ENCODE measurements around the gene HOXA9. TPM values are rescaled to one million over a fixed set of nuclear protein-coding genes. Genes with fewer than 3 reads are reported as not detected.

Gene HOXA9
- total and polyA plus RNA-seq, 2 of the 4 experiments (the other 2 are of a cell fraction), result 0.18 to 0.32 TPM

DNA sequence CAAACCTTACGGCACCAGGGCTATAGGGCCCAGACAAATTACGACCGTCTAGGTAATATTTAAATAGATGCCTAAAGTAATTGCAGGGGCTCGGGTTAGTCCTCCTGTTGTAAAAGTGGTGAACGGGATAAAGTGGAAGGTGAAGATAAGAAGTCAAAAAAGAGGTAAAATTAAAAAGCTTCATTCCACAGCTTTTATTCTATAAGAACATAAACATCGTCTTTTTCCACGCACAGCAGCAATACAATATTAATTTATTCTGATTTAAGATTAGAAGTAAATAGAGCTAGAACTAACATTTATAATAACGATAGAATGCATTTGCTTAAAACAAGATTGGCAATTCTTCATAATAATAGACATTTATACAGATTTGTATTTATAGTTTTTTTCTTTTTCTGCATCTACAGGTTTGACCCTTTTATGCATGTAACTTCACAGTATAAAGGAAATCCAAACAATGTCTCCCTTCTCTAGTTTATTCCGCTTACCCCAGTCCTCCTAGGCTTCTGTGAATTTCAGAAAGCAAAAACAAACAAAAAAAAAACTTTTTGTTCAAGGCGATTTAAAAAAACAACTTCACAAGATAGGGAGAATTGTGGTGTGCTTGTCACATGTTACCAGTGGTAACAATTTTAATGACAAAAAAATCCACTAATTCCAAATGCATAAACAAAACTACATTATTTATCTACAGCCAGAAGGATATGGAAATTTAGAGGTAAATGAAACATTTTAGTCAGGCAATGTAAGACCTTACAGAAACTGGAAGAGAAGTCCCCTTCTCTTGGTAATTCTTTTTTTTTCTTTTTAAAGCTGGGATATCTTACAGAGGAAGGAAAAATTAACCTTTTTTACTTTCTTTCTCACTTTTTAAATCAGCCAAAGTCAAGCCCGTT, 5.3 kb upstream of the HOXA9 start (continued):
- no peak for TF ChIP-seq MAZ (IDR thresholded peaks at IDR 0.05; ENCODE audit: borderline replicate concordance, low read depth, low read length)

DNA sequence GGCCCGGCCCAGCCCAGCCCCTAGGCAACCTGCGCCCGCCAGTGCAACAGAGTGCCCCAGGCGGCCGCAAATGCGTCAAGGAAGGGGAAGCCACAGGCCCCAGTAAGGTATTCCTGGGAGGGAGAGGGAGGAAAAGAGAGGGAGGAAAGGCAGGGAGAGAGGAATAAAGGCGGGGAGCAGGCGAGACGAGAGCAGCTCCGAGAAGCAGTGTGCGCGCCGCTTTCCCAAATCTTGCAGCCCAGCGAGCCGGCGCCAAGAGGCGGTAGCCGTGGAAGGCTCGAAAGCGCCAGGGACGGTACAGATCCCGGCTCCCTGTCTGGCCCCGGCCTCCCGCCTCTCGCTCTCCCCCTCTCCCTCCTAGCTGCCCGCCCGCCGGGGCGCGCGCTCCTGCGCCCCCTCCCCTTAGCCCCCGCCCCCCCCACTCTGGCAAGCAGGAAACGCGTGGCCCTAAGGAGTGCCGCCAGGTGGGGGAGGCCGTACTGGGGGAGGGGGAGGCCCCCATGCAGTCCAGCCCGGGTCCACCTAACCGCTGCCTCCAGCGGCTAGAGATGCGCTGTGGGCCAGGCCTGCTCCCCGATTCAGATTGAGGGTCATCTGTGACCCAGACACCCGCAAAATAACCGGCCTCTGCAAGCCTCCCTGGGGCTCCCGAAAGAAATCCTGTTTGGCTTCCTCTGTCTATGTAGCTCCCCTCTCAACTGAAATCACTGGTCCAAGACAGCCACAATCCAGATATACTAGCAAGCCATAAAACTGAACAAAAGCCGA, 4.5 kb upstream of the HOXA9 start:
- Histone ChIP-seq H2BK120ac (ENCODE audit: low read depth, low read length) (no peak overlapping the region), H4K5ac (ENCODE audit: low read depth, low read length) (no peak overlapping the region), H2AK5ac (ENCODE audit: low read depth, low read length) (no peak overlapping the region), H3K56ac (ENCODE audit: extremely low read depth, insufficient read depth, low read length) (no peak overlapping the region), H3K18ac (ENCODE audit: low read depth, low read length) (no peak overlapping the region), H3K36me3 (ENCODE audit: control insufficient read depth, insufficient read depth, low read length) (no peaks in the 10 kb centered on the region), H3K27ac (ENCODE audit: insufficient read depth, low read length) (no peak overlapping the region), H3K79me1 (ENCODE audit: low read depth in 1 of 2, low read length in 2 of 2) (no peaks in the 10 kb centered on the region), H3K9me1 (ENCODE audit: insufficient read depth, low read length) (no peaks in the 10 kb centered on the region), H3K4me2 (ENCODE audit: low read depth, low read length) (no peak overlapping the region), H3K9ac (ENCODE audit: low read depth, low read length) (no peak overlapping the region), H2BK15ac (ENCODE audit: low read depth, low read length) (no peak overlapping the region), H3K14ac (replicated peaks; ENCODE audit: low read depth, low read length) (no peak overlapping the region), H3K23ac (ENCODE audit: low read depth, low read length) (no peak overlapping the region), H4K8ac (ENCODE audit: low read depth in 2 of 2, low read length in 2 of 2) (no peak overlapping the region), H3K27me3 (ENCODE audit: control insufficient read depth, insufficient read depth, low read length) (peaks cover 95% of the 10 kb centered on the region), H2AK9ac (replicated peaks; ENCODE audit: low read depth, low read length, poor library complexity) (no peak overlapping the region), H4K91ac (ENCODE audit: insufficient read depth, low read depth, low read length) (no peak overlapping the region), H3K9me3 (ENCODE audit: control insufficient read depth, insufficient read depth, low read length) (peaks cover 28% of the 10 kb centered on the region), H3K4me1 (ENCODE audit: control insufficient read depth, insufficient read depth, low read length) (no peaks in the 10 kb centered on the region), H2BK5ac (ENCODE audit: low read depth, low read length, poor library complexity, severe bottlenecking) (no peak overlapping the region), H2AFZ (replicated peaks; ENCODE audit: low read length, poor library complexity) (peak overlapping the region; percentile 28), H3K4me3 (ENCODE audit: insufficient read depth, low read depth, low read length) (no peak overlapping the region), H4K20me1 (ENCODE audit: insufficient read depth, low read length) (peaks cover 16% of the 10 kb centered on the region; the same call in 1 of the 2 replicates), H2BK20ac (ENCODE audit: low read depth, low read length) (no peak overlapping the region), H3K4ac (ENCODE audit: low read depth, low read length) (no peak overlapping the region)
- dilution Hi-C loops (cut with HindIII; ENCODE audit: low sequenced_read_pairs, unreplicated experiment), result no loop called here
- no peak for ATAC-seq (ENCODE audit: low read depth)
- ChIA-PET POLR2A (ENCODE audit: unreplicated experiment) (no interaction called here), CTCF (interaction anchor here (0.6 to 1.1 kb wide), 2 partner anchors 9 to 80 kb away, joined by 3 read pairs; no protein-coding TSS in a partner anchor)
- BruUV-seq (replicated peaks), result no TSS peak
- intact Hi-C loops (cut with micrococcal nuclease), result loop anchor here (10.0 kb wide), 1 partner anchor 1915 kb away; no protein-coding TSS in a partner anchor
- no peak for DNase-seq
- 10% methylated on average over 14 of the region's 46 CpGs; no CpG with 5 or more reads in 1 of the 2 experiments for WGBS, 2 experiments (ENCODE audit: extremely low coverage in 2 of 2, insufficient read length in 1 of 2)
- in situ Hi-C loops (cut with MboI; ENCODE audit: low sequenced_read_pairs), result no loop called here
- TF ChIP-seq MAZ (IDR thresholded peaks at IDR 0.05; ENCODE audit: borderline replicate concordance, low read depth, low read length) (no peak), RFX5 (IDR thresholded peaks at IDR 0.05; ENCODE audit: low read depth, low read length) (no peak), RAD21 (IDR thresholded peaks at IDR 0.05; ENCODE audit: low read length) (no peak), POLR2A (IDR thresholded peaks at IDR 0.05; ENCODE audit: low read depth, low read length) (no peak), CEBPB (IDR thresholded peaks at IDR 0.05; ENCODE audit: low read depth, low read length) (no peak), BHLHE40 (IDR thresholded peaks at IDR 0.05; ENCODE audit: low read depth, low read length) (no peak), NFE2L2 (IDR thresholded peaks at IDR 0.05; ENCODE audit: low read depth, low read length) (no peak), CHD1 (IDR thresholded peaks at IDR 0.05; ENCODE audit: low read depth, low read length) (no peak), MAFK (IDR thresholded peaks at IDR 0.05; ENCODE audit: low read depth, low read length) (no peak), MXI1 (IDR thresholded peaks at IDR 0.05; ENCODE audit: borderline replicate concordance, low read depth, low read length) (no peak), FOS (IDR thresholded peaks at IDR 0.05; ENCODE audit: low read depth, low read length) (no peak)
- TF ChIP-seq, protein P1, sequence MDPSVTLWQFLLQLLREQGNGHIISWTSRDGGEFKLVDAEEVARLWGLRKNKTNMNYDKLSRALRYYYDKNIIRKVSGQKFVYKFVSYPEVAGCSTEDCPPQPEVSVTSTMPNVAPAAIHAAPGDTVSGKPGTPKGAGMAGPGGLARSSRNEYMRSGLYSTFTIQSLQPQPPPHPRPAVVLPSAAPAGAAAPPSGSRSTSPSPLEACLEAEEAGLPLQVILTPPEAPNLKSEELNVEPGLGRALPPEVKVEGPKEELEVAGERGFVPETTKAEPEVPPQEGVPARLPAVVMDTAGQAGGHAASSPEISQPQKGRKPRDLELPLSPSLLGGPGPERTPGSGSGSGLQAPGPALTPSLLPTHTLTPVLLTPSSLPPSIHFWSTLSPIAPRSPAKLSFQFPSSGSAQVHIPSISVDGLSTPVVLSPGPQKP (IDR thresholded peaks at IDR 0.05; ENCODE audit: borderline replicate concordance, low read depth, low read length), result no peak
- TF ChIP-seq, protein P2, sequence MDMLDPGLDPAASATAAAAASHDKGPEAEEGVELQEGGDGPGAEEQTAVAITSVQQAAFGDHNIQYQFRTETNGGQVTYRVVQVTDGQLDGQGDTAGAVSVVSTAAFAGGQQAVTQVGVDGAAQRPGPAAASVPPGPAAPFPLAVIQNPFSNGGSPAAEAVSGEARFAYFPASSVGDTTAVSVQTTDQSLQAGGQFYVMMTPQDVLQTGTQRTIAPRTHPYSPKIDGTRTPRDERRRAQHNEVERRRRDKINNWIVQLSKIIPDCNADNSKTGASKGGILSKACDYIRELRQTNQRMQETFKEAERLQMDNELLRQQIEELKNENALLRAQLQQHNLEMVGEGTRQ (IDR thresholded peaks at IDR 0.05; ENCODE audit: low read depth, low read length), result no peak

Data from IMR-90 (cell line).